Hindlimb muscle (tissue), 1 donor: ENCODE results near the gene COQ8A. TPM values are rescaled to one million over a fixed set of nuclear protein-coding genes. Genes with fewer than 3 reads are reported as not detected.
"Not testable (repeated sequence)": the region's sequence is repeated elsewhere in the genome, so short reads cannot be mapped to it uniquely, and the experiment has no call there.

Experiments used
- DNase-seq: peaks from one replicate; pipeline ENCODE4 v3.0.0-alpha.2; 2013
- polyA plus RNA-seq: library from polyadenylated mRNA; unstranded; fragments of 120-200 nt; gene quantifications from one replicate; pipeline ENCODE4 v1.2.1, GENCODE V29; 2013; ENCODE audit not compliant: insufficient read length

COQ8A gene
- polyA plus RNA-seq, 1 donor, result 58.3 TPM

GRCh38 chr1:226985839-226986463, 45.9 kb downstream of the COQ8A start:
- no peak for DNase-seq

DNA sequence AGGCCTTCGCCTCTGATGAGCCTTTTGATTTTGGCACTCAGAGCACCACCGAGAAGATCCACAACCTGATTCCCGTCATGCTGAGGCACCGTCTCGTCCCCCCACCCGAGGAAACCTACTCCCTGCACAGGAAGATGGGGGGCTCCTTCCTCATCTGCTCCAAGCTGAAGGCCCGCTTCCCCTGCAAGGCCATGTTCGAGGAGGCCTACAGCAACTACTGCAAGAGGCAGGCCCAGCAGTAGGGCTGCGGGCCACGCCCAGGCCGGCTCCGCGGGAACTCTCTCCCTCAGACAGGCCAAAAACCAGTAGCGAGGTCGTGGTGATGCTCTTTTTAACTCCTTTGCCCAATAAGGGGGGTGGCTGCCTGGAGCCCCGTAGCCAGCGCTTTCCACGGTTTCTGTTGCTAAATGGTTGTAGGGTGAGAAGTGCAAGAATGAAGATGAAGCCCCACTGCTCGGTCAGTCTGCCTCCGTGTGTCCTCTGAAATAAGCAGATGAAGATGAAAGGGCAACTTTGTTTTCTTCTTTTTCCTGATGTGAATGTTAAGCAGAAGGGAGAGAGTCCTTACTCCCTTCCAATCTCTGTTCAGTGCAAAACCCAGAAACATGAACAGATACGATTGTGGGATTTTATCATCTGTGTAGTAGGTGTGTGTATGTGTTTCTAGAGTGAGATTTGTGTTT, 46.5 kb downstream of the COQ8A start:
- no peak for DNase-seq

DNA sequence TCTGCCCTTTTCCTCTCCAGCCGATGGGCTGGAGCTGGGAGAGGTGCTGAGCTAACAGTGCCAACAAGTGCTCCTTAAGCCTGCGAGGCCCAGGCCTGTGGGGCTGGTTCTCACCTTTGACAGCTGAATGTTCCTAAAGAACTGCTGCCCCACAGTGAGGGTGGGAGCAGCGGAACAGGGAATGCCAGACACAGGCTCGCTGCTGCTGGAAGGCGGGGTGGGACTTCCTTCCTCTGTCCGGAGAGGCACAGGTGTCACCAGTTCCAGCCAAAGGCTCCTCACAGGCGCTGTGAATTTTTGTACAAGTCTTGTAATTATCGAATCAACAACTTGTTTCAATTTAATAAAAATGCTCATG, 47.1 kb downstream of the COQ8A start:
- DNase-seq, result no peak

DNA sequence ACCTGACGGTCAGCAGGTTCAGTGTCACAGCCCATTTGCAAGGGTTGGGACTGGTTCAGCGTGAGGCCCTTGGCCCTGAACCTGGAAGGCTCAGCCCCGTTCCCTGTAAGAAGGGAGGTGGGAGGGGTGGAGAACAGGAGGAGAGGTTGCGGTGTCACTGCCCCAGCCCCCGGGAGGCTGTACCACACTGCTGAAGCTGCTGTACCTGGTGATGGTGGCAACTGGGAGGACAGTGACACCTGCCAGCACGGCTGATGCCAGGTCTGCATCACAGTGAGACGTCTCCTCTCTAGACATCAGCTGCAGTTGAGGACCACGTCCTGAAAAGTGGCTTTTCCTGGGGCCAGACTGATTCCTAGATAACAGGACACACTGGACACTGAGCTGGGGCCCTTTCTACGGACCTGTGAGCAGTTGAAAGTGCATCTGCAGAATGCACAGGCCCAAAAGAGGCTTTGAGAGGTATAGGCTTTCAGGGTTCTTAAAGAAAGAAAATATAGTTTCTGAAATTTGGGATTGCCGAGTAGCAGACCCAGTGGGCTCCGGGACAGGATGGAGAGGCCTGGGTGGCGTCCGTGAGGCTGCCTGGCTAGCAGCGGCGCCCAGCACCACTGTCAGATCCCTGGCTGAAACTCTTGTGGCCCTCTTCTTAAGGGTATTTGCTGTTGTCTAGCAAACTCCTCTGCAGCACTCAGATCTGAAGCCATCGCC, 47.7 kb downstream of the COQ8A start:
- DNase-seq, result no peak

- DNase-seq, result no peak
Measured at GRCh38 chr1:226988334-226988666, 48.2 kb downstream of the COQ8A start.

- no peak for DNase-seq
Measured at GRCh38 chr1:226989085-226989920, 49.2 kb downstream of the COQ8A start.

GRCh38 chr1:226990133-226990716, 50.1 kb downstream of the COQ8A start:
- DNase-seq, result no peak

DNA sequence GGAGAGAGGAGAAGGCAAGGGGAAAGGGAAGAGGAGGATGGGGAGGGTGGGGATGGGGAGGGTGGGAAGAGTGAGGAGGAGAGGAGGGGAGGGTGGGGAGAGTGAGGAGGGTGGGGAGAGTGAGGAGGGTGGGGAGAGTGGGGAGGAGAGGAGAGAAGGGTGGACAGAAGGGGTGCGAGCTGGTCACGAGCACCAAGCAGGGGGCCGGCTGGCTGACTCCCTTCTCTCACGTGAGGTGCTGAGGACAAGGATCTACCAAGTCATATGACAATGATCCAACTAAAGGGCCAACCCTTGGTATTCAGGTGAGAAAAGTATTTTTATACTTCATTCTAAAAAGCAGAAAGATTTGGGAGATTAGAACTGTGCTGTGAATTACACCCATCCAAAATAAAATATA, 51.8 kb downstream of the COQ8A start:
- DNase-seq, result no peak

DNA sequence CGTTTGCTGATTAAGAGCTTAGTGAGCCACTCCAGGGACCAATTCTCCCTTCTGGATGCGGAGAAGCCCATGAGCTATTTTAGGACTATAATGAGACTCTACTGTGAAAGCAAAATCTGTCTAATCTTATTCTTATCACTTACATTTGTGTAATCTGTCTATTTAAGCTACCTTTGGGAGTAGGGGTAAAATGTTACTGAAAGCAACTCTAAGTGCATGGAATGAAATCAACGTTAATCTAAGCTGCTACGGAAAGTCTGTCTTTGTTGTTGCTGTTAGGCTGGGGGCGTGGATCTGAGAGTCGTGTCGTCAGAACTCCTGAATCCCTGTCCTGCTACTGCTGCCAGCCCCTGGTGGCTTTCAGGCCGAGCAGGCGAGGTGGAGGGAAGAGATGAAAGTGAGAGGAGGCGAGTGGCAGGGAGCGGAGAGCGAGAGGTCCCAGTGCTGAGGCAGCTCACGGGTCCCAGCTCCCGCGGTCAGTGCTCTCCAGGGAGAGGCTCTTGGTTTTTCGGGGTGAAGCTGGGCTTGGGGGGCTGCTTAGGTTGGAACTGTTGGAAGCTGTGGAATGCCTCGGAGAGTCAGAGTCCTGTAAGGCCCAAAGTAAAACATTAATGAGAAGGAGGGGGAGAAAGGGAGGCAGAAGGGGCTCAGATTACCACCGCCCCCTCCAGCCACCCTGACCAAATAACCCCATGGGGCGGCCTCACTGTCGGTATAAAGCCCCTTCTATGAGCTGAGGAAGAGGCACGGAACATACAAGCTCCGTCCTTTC, 53.9 kb downstream of the COQ8A start:
- no peak for DNase-seq

- no peak for DNase-seq
Measured at GRCh38 chr1:226994586-226995364, 54.7 kb downstream of the COQ8A start.

DNA sequence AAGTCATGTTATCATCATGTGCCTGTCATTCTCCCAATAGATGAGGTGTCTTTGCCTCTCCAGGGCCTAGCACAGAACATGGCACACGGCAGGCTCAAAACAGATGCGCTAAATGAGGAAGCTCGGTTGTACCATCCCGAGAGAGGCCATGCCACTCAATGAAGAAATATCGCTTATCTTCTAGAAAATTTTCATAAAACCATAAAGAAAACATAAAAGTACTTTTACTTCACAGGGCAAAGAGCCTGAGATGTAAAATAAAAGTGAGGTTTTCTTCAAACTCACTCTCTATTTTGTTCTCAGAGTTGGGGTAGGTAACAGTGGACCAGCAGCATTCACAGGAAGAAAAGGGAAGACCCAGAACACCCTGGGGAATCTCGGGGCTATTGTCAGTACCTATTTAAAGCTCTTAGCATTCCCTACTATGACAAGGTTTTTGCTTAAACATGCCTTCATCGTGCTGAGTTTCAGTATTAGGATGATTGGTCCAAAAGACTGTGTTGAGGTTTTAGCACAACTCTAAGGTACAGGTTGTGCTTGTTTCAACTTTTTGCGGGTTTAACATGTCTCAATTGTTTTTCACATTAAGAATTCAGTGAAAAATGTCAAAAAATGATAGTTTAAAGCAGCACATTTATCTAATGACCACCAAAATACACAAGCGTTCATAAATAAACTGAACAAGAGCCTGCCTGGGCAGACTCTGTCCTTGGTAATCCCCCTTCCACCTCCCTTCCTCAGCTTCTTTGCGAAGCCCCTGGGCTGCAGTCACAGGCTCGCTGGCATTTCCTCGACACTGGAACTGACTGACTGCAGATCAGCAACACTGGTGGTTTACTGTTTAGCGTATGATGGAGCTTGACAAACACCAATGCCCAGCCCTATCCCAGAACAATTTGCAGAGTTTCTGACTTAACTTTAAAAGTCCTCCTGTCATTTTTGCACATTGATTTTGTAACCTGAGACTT, 55.6 kb downstream of the COQ8A start:
- no peak for DNase-seq

- DNase-seq, result not testable (repeated sequence)
Measured at GRCh38 chr1:226999579-226999978, 59.5 kb downstream of the COQ8A start.

- no peak for DNase-seq
Measured at GRCh38 chr1:227002531-227003049, 62.5 kb downstream of the COQ8A start.

GRCh38 chr1:227003165-227003564, 63.1 kb downstream of the COQ8A start:
- DNase-seq, result no peak

GRCh38 chr1:227004796-227005195, 64.7 kb downstream of the COQ8A start:
- DNase-seq, result no peak

DNA sequence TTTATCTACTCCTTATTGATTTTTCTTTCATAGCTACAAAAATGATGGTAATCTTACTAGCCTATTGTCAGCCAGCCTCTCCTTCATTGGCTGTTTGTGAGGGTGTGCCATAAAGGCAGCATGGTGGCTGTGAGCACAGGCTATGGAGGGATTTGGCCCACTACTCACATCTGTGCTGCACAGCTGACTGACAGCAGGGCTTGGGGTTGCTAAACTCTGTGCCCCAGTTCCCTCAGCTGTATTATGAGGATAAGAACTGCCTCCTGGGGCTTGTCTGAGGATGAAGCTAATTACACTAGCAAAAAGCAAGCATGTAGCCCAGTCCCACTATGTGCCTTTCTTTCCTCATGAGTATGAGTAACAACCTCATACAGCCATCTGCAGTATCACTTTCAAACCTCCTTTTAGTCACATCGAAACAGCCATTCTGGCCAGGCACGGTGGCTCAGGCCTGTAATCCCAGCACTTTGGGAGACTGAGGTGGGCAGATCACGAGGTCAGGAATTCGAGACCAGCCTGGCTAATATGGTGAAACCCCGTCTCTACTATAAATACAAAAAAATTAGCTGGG, 66.2 kb downstream of the COQ8A start:
- DNase-seq, result no peak

DNA sequence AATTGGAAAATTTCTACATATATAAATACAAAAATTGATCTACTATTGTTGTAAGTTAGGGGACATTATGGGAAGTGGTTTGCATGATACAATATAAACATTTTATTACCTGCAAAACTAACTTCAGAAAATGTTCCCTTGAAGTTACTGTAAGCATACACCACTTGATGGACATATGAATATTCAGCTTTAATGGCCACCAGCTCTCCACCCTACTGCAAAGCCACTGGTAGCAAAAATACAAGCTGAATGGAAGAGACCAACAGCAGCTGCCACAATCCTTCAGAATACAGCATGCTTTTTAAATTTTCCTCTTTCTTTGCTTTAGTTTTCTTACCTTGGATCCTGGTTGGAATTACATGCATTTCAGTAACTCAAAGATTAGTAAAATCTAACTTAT, 69.8 kb downstream of the COQ8A start:
- no peak for DNase-seq

DNA sequence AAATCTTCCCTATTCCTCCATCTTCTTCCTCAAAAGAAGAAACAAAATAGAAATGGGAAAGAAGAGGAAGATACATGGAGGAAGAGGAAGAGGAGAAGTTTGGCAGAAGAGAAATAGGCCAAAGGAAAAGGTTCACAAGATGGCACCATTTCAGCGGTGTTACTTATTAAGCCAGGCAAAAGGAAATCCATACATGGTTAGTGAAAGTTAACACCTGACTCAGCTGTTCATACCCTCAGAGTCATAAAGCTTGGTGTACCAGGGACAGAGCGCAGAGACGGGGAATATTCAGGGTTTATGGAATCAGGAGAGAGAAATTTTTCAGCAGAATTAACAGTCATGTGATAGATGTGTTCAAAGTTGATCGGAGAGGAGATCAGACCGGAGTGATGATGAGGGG, 70.6 kb downstream of the COQ8A start:
- DNase-seq, result no peak

DNA sequence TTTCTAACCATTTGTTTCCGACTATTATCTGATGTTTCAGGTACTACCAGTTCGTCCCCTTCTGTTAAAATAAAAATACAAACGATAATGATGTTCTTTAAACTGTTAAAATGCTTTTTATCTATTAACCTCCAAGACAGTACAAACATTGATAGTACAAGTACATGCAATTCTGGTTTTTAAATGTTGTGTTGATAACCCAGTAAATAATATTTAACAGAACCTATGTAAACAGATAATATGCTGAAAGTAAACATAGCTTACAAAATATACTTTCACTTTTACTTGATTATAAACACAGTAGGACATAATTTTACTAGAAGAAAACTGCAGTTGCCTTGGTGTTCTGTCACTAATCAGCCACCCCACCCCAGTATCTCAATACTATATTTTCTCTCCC, 76.9 kb downstream of the COQ8A start:
- DNase-seq, result no peak
